Smooth muscle cell (in vitro differentiated cells): ENCODE results near the gene TNS3. TPM values are rescaled to one million over a fixed set of nuclear protein-coding genes. Genes with fewer than 3 reads are reported as not detected.
A peak's percentile ranks its signal among the peaks of the same experiment; 100 is the strongest.
"Not testable (repeated sequence)": the region's sequence is repeated elsewhere in the genome, so short reads cannot be mapped to it uniquely, and the experiment has no call there.

ENCODE experiments used
- DNase-seq: peaks from one replicate; lab custom pipeline; 2025; ENCODE audit not compliant: unreplicated experiment; lab: John Stamatoyannopoulos, UW
- H2AFZ ChIP-seq: fragments of 200-600 bp; sonication (generic); 2 replicates; pipeline ENCODE4 v1.6.0; 2016; ENCODE audit warnings: antibody characterized with exemption, low read depth, mild to moderate bottlenecking
- H3F3A ChIP-seq: fragments of 200-600 bp; sonication (generic); 2 replicates; pipeline ENCODE4 v1.6.0; 2017; ENCODE audit warnings: antibody characterized with exemption, low read depth
- H3K27ac ChIP-seq: fragments of 200-600 bp; sonication (generic); 2 replicates; pipeline ENCODE4 v1.5.1; 2016; ENCODE audit warnings: low read depth, mild to moderate bottlenecking
- H3K27me3 ChIP-seq: fragments of 200-600 bp; sonication (generic); 2 replicates; pipeline ENCODE4 v1.6.1; 2016; ENCODE audit warnings: low read depth, mild to moderate bottlenecking
- H3K36me3 ChIP-seq: fragments of 200-600 bp; sonication (generic); 2 replicates; pipeline ENCODE4 v1.5.1; 2016; ENCODE audit warnings: low read depth
- H3K4me1 ChIP-seq: fragments of 200-600 bp; sonication (generic); 2 replicates; pipeline ENCODE4 v1.5.1; 2016; ENCODE audit warnings: low read depth
- H3K4me2 ChIP-seq: fragments of 200-600 bp; sonication (generic); 2 replicates; pipeline ENCODE4 v1.6.0; 2016; ENCODE audit warnings: mild to moderate bottlenecking
- H3K4me3 ChIP-seq: fragments of 200-600 bp; sonication (generic); 2 replicates; pipeline ENCODE4 v1.5.1; 2016; ENCODE audit warnings: mild to moderate bottlenecking
- H3K79me2 ChIP-seq: fragments of 200-600 bp; sonication (generic); 2 replicates; pipeline ENCODE4 v1.6.0; 2016; ENCODE audit warnings: low read depth, mild to moderate bottlenecking
- H3K9ac ChIP-seq: fragments of 200-600 bp; sonication (generic); 2 replicates; pipeline ENCODE4 v1.6.0; 2016; ENCODE audit warnings: low read depth
- H3K9me3 ChIP-seq: fragments of 200-600 bp; sonication (generic); replicated peaks from 2 replicates; pipeline ENCODE4 v1.5.1; 2016; ENCODE audit warnings: low read depth
- H4K20me1 ChIP-seq: fragments of 200-600 bp; sonication (generic); 2 replicates; pipeline ENCODE4 v1.6.0; 2016; ENCODE audit warnings: low read depth
- WGBS: methylation state at CpG from one replicate; pipeline ENCODE4 v1.1.7; 2016; ENCODE audit warnings: low lambda C conversion rate; 5-methylcytosine and 5-hydroxymethylcytosine counted together
- polyA plus RNA-seq: library from polyadenylated mRNA; unstranded; fragments of >200 nt; fragmentation: Nextera tagmentation; extraction: Ambion mirVana; gene quantifications from 2 replicates; pipeline ENCODE4 v1.2.1, GENCODE V29; 2016
- total RNA-seq: library from RNA; depleted of rRNA; stranded (reverse); fragments of >200 nt; gene quantifications from 2 replicates; pipeline ENCODE4 v1.2.3, GENCODE V29; 2014
- TF ChIP-seq, protein P1 (sequence below): fragments of 200-600 bp; sonication (generic); IDR thresholded peaks from 2 replicates; pipeline ENCODE4 v1.5.1; 2017; ENCODE audit warnings: borderline replicate concordance, mild to moderate bottlenecking, antibody characterized with exemption; ENCODE audit not compliant: insufficient read depth, poor library complexity, severe bottlenecking

The TNS3 gene
- total and polyA plus RNA-seq, 2 experiments from 2014 or later, result 32.6 to 50.5 TPM

- Histone ChIP-seq H3K27me3 (no peaks in the 10 kb centered on the region), H3K79me2 (peaks cover 36% of the 10 kb centered on the region), H3K27ac (no peak overlapping the region), H3K9me3 (no peaks in the 10 kb centered on the region), H3K4me2 (no peak overlapping the region), H3K4me3 (peak overlapping the region; percentile 21), H3K9ac (no peak overlapping the region), H4K20me1 (peaks cover 82% of the 10 kb centered on the region), H2AFZ (no peak overlapping the region), H3K36me3 (no peaks in the 10 kb centered on the region), H3F3A (peaks cover 13% of the 10 kb centered on the region), H3K4me1 (peaks cover 17% of the 10 kb centered on the region)
- no peak for DNase-seq
- 73% methylated on average over 13 of the region's 13 CpGs for WGBS
- TF ChIP-seq, protein P1, sequence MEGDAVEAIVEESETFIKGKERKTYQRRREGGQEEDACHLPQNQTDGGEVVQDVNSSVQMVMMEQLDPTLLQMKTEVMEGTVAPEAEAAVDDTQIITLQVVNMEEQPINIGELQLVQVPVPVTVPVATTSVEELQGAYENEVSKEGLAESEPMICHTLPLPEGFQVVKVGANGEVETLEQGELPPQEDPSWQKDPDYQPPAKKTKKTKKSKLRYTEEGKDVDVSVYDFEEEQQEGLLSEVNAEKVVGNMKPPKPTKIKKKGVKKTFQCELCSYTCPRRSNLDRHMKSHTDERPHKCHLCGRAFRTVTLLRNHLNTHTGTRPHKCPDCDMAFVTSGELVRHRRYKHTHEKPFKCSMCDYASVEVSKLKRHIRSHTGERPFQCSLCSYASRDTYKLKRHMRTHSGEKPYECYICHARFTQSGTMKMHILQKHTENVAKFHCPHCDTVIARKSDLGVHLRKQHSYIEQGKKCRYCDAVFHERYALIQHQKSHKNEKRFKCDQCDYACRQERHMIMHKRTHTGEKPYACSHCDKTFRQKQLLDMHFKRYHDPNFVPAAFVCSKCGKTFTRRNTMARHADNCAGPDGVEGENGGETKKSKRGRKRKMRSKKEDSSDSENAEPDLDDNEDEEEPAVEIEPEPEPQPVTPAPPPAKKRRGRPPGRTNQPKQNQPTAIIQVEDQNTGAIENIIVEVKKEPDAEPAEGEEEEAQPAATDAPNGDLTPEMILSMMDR, result no peak
Observed at GRCh38 chr7:47470567-47471357, 111.1 kb downstream of the TNS3 start.

GRCh38 chr7:47469846-47470245, 112.1 kb downstream of the TNS3 start:
- not testable (repeated sequence) for DNase-seq, H2AFZ ChIP-seq, H3K9ac ChIP-seq, H3K9me3 ChIP-seq, H3K36me3 ChIP-seq, H3K4me2 ChIP-seq, H3K27me3 ChIP-seq, H3K27ac ChIP-seq
- Histone ChIP-seq H3F3A (peaks cover 13% of the 10 kb centered on the region), H3K79me2 (peaks cover 38% of the 10 kb centered on the region), H3K4me1 (peaks cover 14% of the 10 kb centered on the region), H4K20me1 (peaks cover 82% of the 10 kb centered on the region), H3K4me3 (peak overlapping the region; percentile 21)
- 91% methylated on average over 5 of the region's 5 CpGs for WGBS

- Histone ChIP-seq H3K79me2 (peaks cover 61% of the 10 kb centered on the region), H3K4me1 (peaks cover 14% of the 10 kb centered on the region), H3F3A (no peaks in the 10 kb centered on the region), H3K9me3 (no peaks in the 10 kb centered on the region), H2AFZ (no peak overlapping the region), H3K4me2 (no peak overlapping the region), H4K20me1 (peaks cover 83% of the 10 kb centered on the region), H3K27ac (no peak overlapping the region), H3K9ac (no peak overlapping the region), H3K36me3 (no peaks in the 10 kb centered on the region), H3K4me3 (no peak overlapping the region), H3K27me3 (no peaks in the 10 kb centered on the region)
- WGBS, result 93% methylated on average over 4 of the region's 4 CpGs
- TF ChIP-seq, protein P1, result no peak
- no peak for DNase-seq
Observed at GRCh38 chr7:47466832-47467231, 115.1 kb downstream of the TNS3 start.

- Histone ChIP-seq H3K27ac (peak overlapping the region; percentile 63), H3K27me3 (no peaks in the 10 kb centered on the region), H3K9me3 (no peaks in the 10 kb centered on the region), H3K9ac (no peak overlapping the region), H3K4me3 (no peak overlapping the region), H4K20me1 (peaks cover 85% of the 10 kb centered on the region), H3F3A (no peaks in the 10 kb centered on the region), H2AFZ (no peak overlapping the region), H3K4me1 (no peaks in the 10 kb centered on the region), H3K36me3 (no peaks in the 10 kb centered on the region), H3K4me2 (peak overlapping the region; percentile 18), H3K79me2 (peaks cover 63% of the 10 kb centered on the region)
- DNase-seq, result no peak
- TF ChIP-seq, protein P1, result no peak
- WGBS, result 41% methylated on average over 7 of the region's 7 CpGs
Observed at GRCh38 chr7:47465191-47465590, 116.7 kb downstream of the TNS3 start.
